HG03521 (cell line): ENCODE results near the gene CDC42BPA.

Source experiments
- ATAC-seq: cut with Tn5 transposase; IDR thresholded peaks from one replicate; pipeline ENCODE4 v1.9.1; 2021; ENCODE audit warnings: mild to moderate bottlenecking, moderate library complexity; ENCODE audit not compliant: unreplicated experiment

The CDC42BPA gene

GRCh38 chr1:227213426-227213825 is 104.9 kb downstream of the CDC42BPA start:
- ATAC-seq, result no peak

GRCh38 chr1:227212164-227212563 is 106.1 kb downstream of the CDC42BPA start:
- no peak for ATAC-seq

- ATAC-seq, result no peak
Observed at GRCh38 chr1:227210604-227211003, 107.7 kb downstream of the CDC42BPA start.

GRCh38 chr1:227197064-227197463 is 121.2 kb downstream of the CDC42BPA start:
- ATAC-seq, result no peak

GRCh38 chr1:227192163-227192562 is 126.1 kb downstream of the CDC42BPA start:
- peak; percentile 88 for ATAC-seq

- ATAC-seq, result no peak
Observed at GRCh38 chr1:227191607-227192006, 126.7 kb downstream of the CDC42BPA start.

GRCh38 chr1:227190321-227190720 is 128.0 kb downstream of the CDC42BPA start:
- ATAC-seq, result no peak

GRCh38 chr1:227185291-227185690 is 133.0 kb downstream of the CDC42BPA start:
- no peak for ATAC-seq

GRCh38 chr1:227182012-227182411 is 136.3 kb downstream of the CDC42BPA start:
- ATAC-seq, result no peak

- ATAC-seq, result no peak
Observed at GRCh38 chr1:227175611-227176010, 142.7 kb downstream of the CDC42BPA start.

- ATAC-seq, result no peak
Observed at GRCh38 chr1:227174164-227174563, 144.1 kb downstream of the CDC42BPA start.

- no peak for ATAC-seq
Observed at GRCh38 chr1:227170361-227171166, 147.7 kb downstream of the CDC42BPA start.

- no peak for ATAC-seq
Observed at GRCh38 chr1:227169343-227169742, 148.9 kb downstream of the CDC42BPA start.

GRCh38 chr1:227167276-227168101 is 150.8 kb downstream of the CDC42BPA start:
- ATAC-seq, result no peak

GRCh38 chr1:227166559-227166958 is 151.7 kb downstream of the CDC42BPA start:
- ATAC-seq, result no peak

- no peak for ATAC-seq
Observed at GRCh38 chr1:227161470-227161869, 156.8 kb downstream of the CDC42BPA start.

GRCh38 chr1:227156520-227156919 is 161.8 kb downstream of the CDC42BPA start:
- ATAC-seq, result no peak

GRCh38 chr1:227155688-227156087 is 162.6 kb downstream of the CDC42BPA start:
- no peak for ATAC-seq

GRCh38 chr1:227155004-227155403 is 163.3 kb downstream of the CDC42BPA start:
- no peak for ATAC-seq

GRCh38 chr1:227152525-227152924 is 165.8 kb downstream of the CDC42BPA start:
- ATAC-seq, result no peak

GRCh38 chr1:227140376-227140775 is 177.9 kb downstream of the CDC42BPA start:
- ATAC-seq, result no peak

- no peak for ATAC-seq
Observed at GRCh38 chr1:227136210-227136820, 182.0 kb downstream of the CDC42BPA start.
